ENCODE data around the gene LAMP5.

The LAMP5 gene

DNA sequence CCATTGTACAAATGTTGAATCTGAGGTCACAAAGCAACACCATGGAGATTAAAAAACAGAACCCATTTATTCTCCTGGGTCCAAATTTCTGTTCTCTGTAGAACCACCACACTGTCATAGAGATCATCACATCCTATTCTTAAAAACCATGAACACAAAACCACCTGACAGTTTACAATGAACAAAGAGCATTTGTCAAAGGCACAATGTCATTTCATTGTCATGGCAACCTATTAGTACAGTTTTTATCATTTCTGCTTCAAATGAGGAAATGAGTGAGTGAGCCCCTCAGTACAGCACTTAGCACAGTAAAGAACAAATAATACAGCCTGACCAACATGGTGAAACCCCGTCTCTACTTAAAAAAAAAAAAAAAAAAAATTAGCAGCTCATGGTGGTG, 23.1 kb upstream of the LAMP5 start:
- TF ChIP-seq, protein P1, sequence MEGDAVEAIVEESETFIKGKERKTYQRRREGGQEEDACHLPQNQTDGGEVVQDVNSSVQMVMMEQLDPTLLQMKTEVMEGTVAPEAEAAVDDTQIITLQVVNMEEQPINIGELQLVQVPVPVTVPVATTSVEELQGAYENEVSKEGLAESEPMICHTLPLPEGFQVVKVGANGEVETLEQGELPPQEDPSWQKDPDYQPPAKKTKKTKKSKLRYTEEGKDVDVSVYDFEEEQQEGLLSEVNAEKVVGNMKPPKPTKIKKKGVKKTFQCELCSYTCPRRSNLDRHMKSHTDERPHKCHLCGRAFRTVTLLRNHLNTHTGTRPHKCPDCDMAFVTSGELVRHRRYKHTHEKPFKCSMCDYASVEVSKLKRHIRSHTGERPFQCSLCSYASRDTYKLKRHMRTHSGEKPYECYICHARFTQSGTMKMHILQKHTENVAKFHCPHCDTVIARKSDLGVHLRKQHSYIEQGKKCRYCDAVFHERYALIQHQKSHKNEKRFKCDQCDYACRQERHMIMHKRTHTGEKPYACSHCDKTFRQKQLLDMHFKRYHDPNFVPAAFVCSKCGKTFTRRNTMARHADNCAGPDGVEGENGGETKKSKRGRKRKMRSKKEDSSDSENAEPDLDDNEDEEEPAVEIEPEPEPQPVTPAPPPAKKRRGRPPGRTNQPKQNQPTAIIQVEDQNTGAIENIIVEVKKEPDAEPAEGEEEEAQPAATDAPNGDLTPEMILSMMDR (conservative IDR thresholded peaks at IDR 0.05): no peak
- no peak for TF ChIP-seq ZFX (IDR thresholded peaks at IDR 0.05)
- H3K27ac ChIP-seq: no peak overlapping the region

DNA sequence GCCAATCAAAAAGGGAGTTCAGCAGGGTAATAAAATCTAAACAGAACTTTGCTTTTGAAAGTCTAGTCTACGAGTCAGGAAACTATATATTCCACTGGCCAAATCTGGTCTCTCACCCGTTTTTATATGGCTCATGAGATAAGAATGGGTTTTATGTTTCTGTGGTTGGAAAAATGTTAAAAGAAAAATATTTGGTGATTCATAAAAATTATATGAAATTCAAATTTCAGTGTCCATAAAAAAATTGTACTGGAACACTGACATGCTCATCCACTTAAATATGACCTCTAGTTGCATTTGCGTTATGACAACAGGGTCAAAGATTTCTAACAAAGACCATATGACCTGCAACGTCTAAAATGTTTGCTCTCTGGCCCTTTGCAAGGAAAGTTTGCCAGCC, 22.3 kb upstream of the LAMP5 start:
- TF ChIP-seq, protein P1 (conservative IDR thresholded peaks at IDR 0.05): no peak
- TF ChIP-seq ZFX (IDR thresholded peaks at IDR 0.05): no peak

DNA sequence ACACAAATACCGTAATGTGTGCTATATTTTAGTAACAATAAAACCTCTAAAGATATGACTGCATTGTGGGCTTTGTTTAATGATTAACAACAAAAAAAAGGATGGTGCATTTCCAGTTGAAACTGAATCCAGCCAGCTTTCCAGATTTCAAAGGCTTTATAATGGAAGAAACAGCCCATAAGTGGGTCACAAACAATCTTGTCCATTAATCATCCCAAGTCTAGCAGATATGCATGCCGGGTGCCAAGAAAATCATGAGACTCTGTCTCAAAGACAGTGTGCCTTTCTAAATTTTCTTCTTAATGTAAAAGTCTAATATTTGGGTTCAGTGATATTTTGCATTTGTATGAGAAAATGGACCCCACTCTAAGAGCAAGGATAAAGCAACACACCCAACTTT, 20.6 kb upstream of the LAMP5 start:
- no peak for TF ChIP-seq ZFX (IDR thresholded peaks at IDR 0.05)
- TF ChIP-seq, protein P1 (conservative IDR thresholded peaks at IDR 0.05): no peak

More for the DNA sequence above, 22.3 kb upstream of the LAMP5 start:
- H3K27ac ChIP-seq: no peak overlapping the region

DNA sequence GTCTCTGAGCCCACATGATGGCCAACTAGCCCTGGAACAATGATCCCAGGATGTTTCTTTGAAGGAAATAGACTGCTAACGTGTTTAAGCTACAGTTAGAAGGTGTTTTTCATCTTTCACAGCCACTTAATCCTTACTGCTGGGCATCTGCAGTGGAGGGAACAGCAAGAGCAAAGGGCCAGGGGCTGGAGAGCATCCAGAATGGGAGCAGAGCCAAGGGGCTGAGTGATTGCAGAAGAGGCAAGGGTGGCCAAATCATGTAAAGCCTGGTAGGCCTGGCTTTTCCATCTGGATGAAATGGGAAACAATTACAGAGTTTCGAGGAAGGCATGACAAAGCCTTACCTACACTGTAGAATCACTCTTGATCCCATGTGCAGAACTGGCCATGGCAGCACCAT, 18.7 kb upstream of the LAMP5 start:
- no peak overlapping the region for H3K27ac ChIP-seq
- TF ChIP-seq, protein P1 (conservative IDR thresholded peaks at IDR 0.05): no peak
- TF ChIP-seq ZFX (IDR thresholded peaks at IDR 0.05): no peak

More for the DNA sequence above, 20.6 kb upstream of the LAMP5 start:
- H3K27ac ChIP-seq: no peak overlapping the region

DNA sequence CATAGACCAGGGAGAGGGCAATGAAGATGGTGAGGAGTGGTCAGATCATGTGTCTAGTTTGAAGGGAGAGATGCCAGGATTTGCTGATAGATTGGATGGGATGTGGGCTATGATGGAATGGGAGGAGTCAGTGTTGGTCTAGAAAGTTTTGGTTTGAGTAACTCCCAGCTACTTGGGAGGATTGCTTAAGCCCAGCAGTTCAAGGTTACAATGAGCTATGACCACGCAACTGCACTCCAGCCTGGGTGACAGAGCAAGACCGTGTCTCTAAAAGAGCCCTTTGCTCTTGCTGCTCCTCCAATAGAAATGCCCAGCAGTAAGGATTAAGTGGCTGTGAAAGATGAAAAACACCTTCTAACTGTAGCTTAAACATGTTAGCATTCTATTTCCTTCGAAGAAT, 18.2 kb upstream of the LAMP5 start:
- no peak for TF ChIP-seq ZFX (IDR thresholded peaks at IDR 0.05)
- TF ChIP-seq, protein P1 (conservative IDR thresholded peaks at IDR 0.05): no peak
- H3K27ac ChIP-seq: no peak overlapping the region

DNA sequence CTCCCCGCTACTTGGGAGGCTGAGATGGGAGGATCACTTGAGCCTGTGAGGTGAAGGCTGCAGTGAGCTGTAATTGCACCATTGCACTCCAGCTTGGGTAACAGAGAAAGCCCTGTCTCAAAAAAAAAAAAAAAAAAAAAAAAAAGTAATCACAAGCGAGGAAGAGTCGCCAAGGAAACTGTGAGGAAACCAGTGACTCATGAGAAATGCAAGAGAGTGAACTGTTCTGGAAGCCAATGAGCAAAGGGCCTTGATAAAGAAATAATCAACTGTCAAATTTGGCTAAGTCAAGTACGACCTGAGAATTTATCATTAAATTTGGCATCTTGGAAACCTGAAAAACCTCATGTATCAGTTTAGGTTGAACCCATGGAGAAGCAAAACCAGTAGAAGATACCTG, 16.1 kb upstream of the LAMP5 start:
- H3K27ac ChIP-seq: no peak overlapping the region
- no peak for TF ChIP-seq ZFX (IDR thresholded peaks at IDR 0.05)
- TF ChIP-seq, protein P1 (conservative IDR thresholded peaks at IDR 0.05): no peak

DNA sequence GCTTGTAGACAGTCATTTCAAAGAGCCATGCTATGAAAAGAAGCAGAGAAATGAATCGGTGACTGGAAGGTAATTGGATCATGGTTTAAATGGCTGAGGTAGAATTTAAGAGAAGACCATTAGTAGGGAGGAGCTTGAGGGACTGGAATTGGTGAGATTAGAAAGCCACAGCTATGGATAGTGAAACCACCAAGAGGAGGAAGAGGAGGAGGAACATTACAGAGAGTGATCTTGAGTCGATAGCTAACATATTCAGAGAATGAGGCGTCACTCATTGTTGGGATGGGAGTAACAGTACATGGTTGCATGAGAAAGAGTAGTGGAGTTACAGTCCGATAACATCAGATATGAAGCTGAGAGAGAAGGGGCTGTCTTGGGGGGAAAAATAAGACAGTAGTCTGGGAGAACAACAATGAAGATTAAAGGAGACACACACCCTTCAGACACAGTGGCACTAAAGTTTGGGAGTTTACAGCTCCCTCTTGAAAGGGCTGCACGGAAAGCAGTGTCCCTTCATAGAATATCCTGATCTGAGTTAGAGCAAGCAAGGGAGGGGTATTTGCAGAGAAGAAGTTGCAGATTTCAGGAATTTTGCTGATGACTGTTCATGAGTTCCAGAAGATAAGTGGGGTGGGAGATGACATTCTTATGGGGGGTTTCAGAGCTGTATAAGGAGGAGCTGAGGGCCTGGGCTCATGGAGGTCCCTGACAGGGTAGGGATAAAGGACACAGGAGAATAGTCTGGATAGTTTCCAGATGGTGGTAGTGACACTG, 15.1 kb upstream of the LAMP5 start:
- TF ChIP-seq ZFX (IDR thresholded peaks at IDR 0.05): no peak
- TF ChIP-seq, protein P1 (conservative IDR thresholded peaks at IDR 0.05): no peak
- H3K27ac ChIP-seq: no peak overlapping the region

Data from C4-2B (cell line).